ENCODE results near the gene DRAM1.
A peak's percentile ranks its signal among the peaks of the same experiment; 100 is the strongest.
"Not testable (repeated sequence)": the region's sequence is repeated elsewhere in the genome, so short reads cannot be mapped to it uniquely, and the experiment has no call there.

Gene DRAM1
- total RNA-seq: 1.4 to 3.9 reads per million in 2 donors

- peak; percentile 53 for DNase-seq
Observed at GRCh38 chr12:101876861-101877805, at the start of gene DRAM1. Gene DRAM1, plus strand, starts transcription at chr12:101877580. Its CDS starts 210 bp downstream, at chr12:101877790.

DNA sequence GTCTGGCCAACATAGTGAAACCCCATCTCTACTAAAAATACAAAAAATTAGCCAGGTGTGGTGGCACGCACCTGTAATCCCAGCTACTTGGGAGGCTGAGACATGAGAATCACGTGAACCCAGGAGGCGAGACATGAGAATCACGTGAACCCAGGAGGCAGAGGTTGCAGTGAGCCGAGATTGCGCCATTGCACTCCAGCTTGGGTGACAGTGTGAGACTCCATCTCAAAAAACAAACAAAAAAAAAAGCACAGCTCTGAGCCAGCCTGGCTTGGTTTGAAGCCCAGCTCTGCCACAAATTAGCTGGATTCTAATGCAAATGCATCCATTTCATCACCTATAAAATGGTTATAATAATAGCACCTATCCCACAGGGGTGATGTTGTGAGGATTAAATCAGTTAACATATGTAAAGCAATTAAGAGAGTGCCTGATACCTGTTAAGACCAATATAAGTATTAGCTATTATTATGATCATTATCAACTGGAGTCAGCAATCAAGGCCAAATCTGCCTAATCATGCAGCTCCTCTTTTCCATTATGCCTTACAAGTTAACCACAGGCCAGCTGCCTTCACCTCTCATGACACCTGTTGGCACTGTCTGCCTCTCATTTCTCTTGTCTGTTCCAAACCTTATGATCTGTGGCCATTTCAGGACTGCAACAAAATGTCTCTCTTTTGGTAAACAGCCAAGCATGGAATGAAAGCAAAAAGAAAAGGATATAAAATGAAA lies 48.8 kb upstream of the DRAM1 start:
- no peak for DNase-seq

DNA sequence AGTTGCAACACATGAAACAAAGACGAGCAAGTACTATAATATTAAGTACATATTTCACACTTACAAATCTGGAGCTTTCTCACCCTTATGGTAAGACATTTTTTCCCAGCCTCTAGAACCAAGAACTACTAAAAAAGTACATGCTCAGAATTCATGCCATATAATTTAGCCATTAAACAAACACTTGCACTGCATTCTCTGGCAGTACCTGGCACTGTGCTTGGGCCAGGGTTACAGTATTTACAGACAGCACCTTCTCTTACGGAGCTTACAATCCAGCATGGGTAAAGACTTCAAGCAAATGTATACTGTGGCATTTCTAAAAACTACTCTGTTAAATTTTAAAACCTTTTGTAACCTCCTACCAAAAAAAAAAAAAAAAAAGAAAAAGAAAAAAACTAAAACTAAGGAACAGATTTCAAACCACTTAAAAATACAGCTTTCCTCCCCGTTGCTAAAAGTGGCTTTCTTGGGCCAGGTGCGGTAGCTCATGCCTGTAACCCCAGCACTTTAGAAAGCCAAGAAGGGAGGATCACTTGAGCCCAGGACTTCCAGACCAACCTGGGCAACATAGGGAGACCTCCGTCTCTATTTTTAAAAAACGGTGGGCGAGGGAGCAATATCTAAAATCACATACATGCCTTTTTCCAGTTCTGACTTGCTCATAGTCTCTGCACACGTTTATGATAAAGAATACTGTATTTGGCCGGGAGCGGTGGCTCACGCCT lies 47.6 kb upstream of the DRAM1 start:
- no peak for DNase-seq

DNA sequence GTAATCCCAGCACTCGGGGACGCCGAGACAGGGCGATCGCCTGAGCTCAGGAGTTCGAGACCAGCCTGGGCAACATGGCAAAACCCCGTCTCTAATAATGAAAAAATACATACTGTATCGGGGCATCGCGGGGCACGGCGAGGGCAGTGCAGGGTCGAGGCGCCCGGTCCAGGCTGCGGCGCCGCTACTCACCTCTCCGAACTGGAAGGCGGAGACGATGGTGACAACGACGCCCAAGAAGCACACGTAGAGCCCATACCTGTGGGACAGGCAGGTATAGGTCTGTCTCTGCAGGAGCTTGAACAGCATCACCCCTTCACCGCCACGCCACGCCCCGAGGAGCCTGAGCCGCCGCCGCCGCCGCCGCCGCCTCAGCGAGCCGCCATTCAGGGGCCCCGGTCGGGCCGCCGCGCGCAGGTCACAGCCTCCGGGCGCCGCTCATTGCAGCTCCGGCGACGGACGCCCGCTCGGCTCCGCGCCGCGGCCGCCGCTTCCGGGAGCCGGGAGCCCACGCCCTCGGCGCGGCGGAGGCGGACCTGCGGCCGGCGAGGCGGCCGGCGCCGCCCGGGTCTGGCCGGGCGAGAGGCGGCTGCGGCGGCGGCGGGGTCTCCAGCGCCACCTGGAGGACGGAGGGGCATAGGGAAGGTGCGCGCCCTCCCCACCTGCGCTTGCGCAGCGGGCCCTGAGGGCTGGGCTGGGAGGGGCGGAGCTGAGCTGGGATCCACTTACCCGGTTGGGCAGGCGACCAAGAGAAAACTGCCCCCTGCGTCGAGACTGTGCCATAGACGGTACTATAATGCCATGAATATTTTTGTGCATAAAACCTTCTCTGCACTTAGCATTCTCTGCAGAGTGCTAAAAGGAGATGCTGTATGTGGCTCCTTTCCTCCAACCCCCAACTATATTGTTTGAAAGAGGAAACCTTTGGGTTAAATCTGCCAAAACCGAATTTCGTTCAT lies 46.7 kb upstream of the DRAM1 start, which contains the start of gene GNPTAB:
Gene GNPTAB, minus strand, starts transcription at position 593 of the 959 bp plus-strand sequence. Its CDS starts 284 bp downstream, at position 309.
- peak; percentile 94 for DNase-seq

DNA sequence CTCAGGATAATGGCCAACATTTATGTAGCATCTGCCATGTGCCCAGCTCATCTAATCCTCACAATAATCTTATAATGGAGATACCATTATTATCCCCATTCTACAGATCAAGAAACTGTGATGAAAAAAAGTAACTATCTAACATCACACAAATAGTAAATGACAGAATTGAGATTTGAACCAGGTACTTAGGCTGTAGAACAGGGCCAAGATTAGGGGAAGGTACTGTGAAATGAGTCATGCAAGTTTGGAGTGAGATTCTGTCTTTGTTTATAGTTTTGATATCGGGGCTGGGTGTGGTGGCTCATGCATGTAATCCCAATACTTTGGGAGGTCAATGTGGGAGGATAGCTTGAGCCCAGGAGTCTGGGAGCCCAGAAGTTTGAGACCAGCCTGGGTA lies 45.4 kb upstream of the DRAM1 start:
- DNase-seq: no peak

DNA sequence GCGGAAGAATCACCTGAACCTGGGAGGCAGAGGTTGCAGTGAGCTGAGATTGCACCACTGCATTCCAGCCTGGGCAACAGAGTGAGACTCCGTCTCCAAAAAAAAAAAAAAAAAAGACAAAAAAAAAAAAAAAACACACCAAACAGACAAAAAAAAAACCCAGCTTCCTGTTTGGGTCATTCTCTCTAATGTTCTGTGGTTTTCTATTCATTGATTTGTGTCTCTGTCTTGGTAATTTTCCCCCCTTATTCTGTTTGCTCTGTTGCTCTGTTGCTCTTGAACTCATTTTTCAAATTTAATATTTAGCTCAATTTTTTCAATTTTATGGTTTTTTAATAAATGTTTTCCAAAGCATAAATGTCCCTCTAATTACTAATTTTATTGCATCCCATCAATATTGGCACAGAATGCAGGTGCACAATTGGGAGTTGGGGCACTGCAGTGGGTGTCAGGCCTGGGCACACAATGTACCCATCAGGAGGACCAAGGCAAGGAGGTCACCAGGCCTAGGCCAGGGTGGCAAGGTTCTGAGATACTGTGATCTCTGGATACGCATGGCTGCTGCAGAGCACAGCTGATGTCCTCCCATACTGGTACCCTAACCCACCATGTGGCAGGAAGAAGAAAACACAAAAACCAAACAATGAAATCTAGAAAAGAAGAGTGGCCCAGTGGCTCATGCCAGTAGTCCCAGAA lies 38.6 kb upstream of the DRAM1 start:
- DNase-seq: no peak

DNA sequence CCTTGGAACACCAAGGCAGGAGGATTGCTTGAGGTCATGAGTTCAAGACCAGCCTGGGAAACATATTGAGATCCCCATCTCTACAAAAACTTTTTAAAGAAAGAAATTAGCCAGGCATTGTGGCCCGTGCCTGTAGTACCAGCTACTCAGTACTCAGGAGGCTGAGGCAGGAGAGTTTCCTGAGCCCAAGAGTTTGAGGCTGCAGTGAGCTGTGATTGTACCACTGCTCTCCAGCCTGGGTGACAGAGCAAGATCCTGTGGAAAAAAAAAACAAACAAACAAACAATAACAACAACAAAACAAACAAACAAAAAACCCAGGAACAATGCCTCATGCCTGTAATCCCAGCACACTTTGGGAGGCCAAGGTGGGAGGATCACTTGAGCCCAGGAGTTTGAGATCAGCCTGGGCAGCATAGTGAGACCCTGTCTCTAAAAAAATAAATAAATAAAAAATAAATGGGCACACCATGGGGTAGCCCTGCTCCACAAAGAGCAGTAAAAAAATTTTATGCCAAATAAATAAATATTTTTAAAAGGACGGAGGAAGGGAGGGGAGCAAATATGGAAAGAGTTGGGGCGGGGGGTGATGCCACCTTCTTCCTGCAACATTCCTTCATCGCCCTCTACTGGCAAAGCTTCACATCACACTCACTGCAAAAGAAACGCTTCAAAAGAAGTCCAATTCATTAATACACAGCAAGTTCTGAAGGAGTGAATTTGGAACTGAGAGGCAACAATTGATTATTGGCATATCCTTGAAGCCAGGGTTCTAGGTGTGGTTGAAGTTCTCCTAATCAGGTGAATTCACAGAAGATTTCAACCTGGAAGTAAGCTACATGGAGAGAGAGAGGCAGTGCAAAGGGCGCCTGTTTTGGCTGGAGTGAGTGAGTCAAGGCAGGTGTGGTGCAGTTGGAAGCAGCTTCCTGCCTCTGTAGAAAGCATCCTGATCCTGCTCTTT lies 37.8 kb upstream of the DRAM1 start:
- peak; percentile 60 for DNase-seq

- DNase-seq: no peak
Observed at GRCh38 chr12:101841069-101841468, 36.3 kb upstream of the DRAM1 start.

DNA sequence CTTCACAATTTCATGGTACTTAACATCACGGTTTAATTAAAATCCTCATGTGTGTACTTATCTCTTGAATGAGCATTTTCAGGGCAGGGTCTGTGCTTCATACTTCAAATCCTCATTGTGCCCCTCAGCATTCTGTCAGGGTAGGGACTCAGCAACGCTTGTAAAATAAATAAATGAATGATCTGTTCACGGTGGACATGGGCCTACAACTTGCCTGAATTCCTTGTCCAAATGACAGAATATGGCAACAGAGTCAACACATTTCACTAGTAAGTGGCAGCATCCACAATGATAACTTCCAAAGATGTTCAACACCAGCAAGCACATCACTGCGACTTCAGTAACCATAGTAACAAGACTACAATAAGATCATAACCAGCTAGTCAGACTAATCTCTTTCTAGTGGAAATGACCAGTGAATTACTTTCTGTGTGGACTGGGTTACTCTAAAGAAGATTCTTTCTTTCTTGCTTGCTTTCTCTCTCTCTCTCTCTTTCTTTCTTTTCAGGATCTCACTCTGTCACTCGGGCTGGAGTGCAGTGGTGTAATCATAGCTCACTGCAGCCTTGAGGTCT lies 32.2 kb upstream of the DRAM1 start:
- no peak for DNase-seq

DNA sequence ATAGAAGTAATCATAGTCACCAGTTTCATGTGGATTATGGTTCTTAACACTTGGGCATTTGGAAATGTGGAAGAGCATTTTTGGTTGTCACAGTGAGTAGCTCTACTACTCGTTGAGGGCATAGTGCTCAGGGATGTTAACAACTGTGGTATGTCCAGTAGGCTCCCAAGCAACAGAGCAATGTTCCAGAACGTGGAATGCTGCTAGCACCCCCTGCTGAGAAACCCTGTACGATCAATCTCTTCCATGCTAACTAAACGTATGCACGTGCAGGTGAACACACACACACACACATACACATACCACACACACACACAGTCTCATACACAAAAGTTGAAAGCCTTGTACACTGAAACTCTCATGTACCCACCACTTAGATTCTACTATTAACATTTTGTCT lies 30.1 kb upstream of the DRAM1 start:
- DNase-seq: no peak

- no peak for DNase-seq
Observed at GRCh38 chr12:101850199-101850598, 27.2 kb upstream of the DRAM1 start.

GRCh38 chr12:101852998-101853397 lies 24.4 kb upstream of the DRAM1 start:
- DNase-seq: no peak

DNA sequence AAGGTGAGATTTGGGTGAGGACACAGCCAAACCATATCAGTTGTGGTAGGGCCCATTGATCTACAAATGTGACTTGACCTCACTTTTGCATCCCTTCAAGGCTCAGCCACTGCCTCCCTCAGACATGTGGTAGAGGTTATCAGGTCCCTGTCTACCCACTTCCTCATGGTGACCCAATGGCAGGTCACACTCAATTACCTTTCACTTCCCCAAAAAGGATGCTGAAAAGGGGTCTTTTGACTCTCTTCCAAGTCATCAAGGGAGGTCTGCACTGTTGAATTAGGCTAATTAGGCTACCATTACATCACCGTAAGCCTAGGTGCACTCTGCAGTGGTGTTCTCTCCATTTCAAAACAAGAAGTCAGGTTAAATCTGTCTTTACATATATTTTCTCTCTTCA lies 22.6 kb upstream of the DRAM1 start:
- DNase-seq: no peak

DNA sequence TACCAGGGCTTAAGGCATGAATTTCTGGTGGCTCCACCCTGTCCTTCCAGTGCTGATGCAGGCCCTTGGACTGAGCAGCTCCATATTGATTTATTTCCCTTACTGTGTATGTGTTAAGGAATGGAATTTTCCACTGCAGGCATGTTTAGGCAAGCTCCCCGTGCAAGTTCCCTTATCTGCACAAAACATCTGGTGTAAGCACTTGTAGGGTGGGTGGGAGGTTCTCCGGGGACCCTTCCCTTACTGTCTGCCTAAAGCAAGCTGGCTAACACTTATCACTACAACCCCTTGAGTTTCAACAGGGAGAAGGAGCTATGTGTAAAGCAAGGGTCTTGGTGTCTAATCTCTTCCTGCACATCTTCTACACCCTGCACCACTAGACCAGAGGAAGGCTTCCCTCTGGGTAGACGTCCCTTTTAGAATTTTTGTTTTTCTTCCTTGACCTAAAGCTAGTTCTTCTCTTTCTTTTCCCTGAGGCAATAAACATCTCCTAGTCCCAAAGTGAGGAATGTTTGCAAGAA lies 22.0 kb upstream of the DRAM1 start:
- no peak for DNase-seq

GRCh38 chr12:101855976-101856375 lies 21.4 kb upstream of the DRAM1 start:
- DNase-seq: no peak

- DNase-seq: not testable (repeated sequence)
Observed at GRCh38 chr12:101856614-101857013, 20.8 kb upstream of the DRAM1 start.

- no peak for DNase-seq
Observed at GRCh38 chr12:101857043-101857558, 20.3 kb upstream of the DRAM1 start.

DNA sequence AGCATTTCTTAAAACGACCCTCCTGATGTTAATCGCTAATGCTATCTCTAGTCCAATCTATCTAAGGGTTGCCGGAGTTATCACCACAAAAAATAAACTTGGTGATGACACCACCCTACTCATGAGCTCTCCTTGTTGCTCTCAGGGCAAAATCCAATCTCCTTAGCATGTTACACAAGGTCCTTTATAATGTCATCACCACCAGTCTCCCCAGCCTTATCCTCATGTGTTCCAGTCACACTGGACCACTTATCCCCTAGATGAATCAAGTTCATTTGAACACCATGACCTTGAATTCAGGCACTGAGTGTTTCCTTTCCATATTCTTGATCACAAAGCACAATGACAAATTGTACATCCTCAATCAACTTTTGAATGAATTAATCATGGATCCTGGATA lies 19.0 kb upstream of the DRAM1 start:
- no peak for DNase-seq
